Measurements from ENCODE around the gene PDE2A. TPM values are rescaled to one million over a fixed set of nuclear protein-coding genes. Genes with fewer than 3 reads are reported as not detected.

PDE2A gene
- total RNA-seq, 1 experiment from 2014 or later: 1.9 TPM

- DNase-seq: no peak
- Histone ChIP-seq H3K36me3 (replicated peaks; ENCODE audit: control insufficient read depth, insufficient read depth, low read length) (no peaks in the 10 kb centered on the region), H3K4me3 (ENCODE audit: insufficient read depth, low read depth, low read length) (no peak overlapping the region), H3K27me3 (ENCODE audit: control insufficient read depth, insufficient read depth, low read length) (no peaks in the 10 kb centered on the region; the same call in 1 of the 2 replicates)
Measured at GRCh38 chr11:72599325-72600117, 74.7 kb downstream of the PDE2A start.

- Histone ChIP-seq H3K36me3 (replicated peaks; ENCODE audit: control insufficient read depth, insufficient read depth, low read length) (no peaks in the 10 kb centered on the region), H3K27me3 (ENCODE audit: control insufficient read depth, insufficient read depth, low read length) (peaks cover 2% of the 10 kb centered on the region), H3K4me3 (ENCODE audit: insufficient read depth, low read depth, low read length) (no peak overlapping the region)
- DNase-seq: peak; percentile 91
Measured at GRCh38 chr11:72598906-72599305, 75.3 kb downstream of the PDE2A start.

- DNase-seq: no peak
- no peak overlapping the region for H3K4me3 ChIP-seq (ENCODE audit: insufficient read depth, low read depth, low read length)
- peaks cover 2% of the 10 kb centered on the region for H3K27me3 ChIP-seq (ENCODE audit: control insufficient read depth, insufficient read depth, low read length)
- no peaks in the 10 kb centered on the region for H3K36me3 ChIP-seq (replicated peaks; ENCODE audit: control insufficient read depth, insufficient read depth, low read length)
Measured at GRCh38 chr11:72598466-72598865, 75.8 kb downstream of the PDE2A start.

DNA sequence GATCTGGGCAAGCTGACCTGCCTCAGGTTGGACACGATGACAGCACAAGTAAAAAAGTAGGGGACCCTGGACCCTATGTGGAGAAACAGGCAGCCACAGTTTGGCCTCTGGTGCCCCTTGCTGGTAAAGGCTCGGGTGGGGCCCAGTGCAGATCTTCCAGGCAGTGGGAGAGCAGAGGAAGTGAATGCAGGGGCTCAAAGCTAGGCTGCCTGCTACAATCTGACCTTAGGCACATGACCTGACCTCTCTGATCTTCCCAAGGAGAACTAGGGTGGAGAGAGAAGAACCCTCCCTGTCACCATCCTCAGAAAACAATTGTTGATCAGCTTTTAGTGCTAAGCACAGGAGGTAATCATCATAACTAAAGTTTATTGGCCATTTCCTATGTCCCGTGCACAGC, 76.5 kb downstream of the PDE2A start:
- Histone ChIP-seq H3K36me3 (replicated peaks; ENCODE audit: control insufficient read depth, insufficient read depth, low read length) (no peaks in the 10 kb centered on the region), H3K4me3 (ENCODE audit: insufficient read depth, low read depth, low read length) (no peak overlapping the region), H3K27me3 (ENCODE audit: control insufficient read depth, insufficient read depth, low read length) (peaks cover 2% of the 10 kb centered on the region)
- DNase-seq: no peak

DNA sequence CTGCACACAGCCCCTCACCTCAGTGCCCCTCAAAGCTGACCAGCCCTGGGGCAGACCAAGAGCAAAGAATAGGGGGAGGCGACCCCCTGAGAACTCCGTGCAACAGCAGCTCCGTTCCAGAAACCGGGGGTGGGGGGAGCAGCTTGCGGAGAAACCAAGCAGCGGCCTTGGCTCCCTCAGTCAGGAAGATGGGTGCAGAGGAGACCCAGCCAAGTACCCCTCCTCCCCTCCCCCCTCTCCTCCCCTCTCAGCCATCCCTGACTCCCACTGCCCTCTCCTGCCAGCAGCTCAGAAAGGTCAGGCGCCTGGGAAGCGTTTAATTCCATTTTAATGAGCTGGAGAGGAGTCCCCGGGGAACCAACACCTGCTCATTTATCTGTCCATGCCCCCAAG, 78.9 kb downstream of the PDE2A start:
- Histone ChIP-seq H3K27me3 (ENCODE audit: control insufficient read depth, insufficient read depth, low read length) (peaks cover 25% of the 10 kb centered on the region), H3K36me3 (replicated peaks; ENCODE audit: control insufficient read depth, insufficient read depth, low read length) (no peaks in the 10 kb centered on the region), H3K4me3 (ENCODE audit: insufficient read depth, low read depth, low read length) (no peak overlapping the region)
- DNase-seq: peak; percentile 72

DNA sequence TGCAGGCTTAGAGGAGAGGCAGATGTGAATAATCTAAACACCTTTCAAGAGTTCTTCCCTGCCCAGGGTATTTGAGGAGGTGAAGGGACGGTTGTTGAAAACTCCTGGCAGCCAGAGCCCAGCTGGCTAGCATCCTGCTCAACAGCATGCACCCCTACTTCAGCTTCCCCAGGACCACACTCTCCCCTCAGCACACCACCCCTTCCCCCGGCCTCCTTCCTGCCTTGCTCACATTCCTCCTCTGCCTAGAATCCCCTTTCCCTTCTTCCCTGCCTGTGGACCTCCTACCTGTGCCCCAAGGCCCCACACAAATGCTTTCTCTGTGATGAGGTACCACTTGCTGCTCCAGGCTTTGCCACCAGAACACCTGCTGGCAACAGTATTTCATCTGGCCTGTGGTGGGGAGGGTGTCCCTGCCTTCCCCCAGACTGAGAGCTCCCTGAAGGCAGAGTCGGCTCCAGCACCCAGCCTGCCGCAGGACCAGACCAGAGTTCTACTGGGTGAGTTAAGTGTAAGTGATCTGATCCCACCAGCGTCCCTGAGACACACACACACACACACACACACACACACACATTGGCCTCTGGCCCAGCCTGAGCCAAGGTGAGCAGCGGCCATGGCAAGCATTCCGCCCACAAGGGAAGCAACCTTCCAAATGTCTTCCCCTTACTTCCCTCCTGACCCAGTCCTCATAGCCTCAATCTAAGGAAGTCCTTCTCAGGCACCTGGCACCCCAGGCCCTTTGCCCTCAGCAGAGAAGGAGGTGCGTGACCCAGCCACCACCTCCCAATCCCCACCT, 79.5 kb downstream of the PDE2A start:
- Histone ChIP-seq H3K36me3 (replicated peaks; ENCODE audit: control insufficient read depth, insufficient read depth, low read length) (no peaks in the 10 kb centered on the region), H3K4me3 (ENCODE audit: insufficient read depth, low read depth, low read length) (no peak overlapping the region), H3K27me3 (ENCODE audit: control insufficient read depth, insufficient read depth, low read length) (peaks cover 31% of the 10 kb centered on the region)
- peak; percentile 69 for DNase-seq

DNA sequence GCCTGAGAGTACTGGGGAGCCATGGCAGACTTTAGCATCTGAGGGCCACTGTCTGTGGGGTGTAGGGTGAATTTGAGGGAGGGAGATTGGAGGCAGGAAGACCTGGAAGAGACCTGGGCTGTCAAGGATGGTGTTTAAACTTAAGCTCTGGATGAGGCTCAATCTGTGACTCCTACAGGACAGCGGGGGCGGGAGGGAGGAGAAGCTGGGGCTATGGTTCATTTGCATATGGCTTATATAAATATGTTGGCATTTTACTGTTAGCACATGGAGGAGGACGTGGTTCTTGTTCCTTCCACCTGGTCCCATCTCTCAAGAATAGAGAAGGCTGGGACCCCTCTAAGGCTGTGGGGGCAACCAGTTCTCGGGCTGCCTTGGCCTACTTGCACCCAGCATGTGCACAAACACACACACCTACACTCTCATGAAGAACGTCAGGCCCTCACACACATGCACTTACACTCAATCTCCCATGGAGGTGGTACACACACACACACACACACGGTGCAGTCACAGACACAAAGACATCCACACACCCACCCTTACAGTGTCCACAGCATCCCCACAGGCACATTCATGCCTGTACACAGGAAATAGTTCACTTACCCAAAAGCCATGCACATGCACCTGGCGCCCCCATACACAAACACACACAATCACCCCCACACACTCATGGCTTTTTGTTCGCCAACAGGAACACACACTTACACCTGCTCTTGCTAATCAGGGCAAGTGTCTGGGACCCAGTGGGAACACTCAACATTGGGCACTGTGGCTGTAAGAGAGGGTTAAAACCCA, 81.3 kb downstream of the PDE2A start:
- no peak for DNase-seq
- no peak overlapping the region for H3K4me3 ChIP-seq (ENCODE audit: insufficient read depth, low read depth, low read length)
- H3K27me3 ChIP-seq (ENCODE audit: control insufficient read depth, insufficient read depth, low read length): peaks cover 44% of the 10 kb centered on the region
- H3K36me3 ChIP-seq (replicated peaks; ENCODE audit: control insufficient read depth, insufficient read depth, low read length): no peaks in the 10 kb centered on the region

- H3K4me3 ChIP-seq (ENCODE audit: insufficient read depth, low read depth, low read length): no peak overlapping the region
- peaks cover 47% of the 10 kb centered on the region for H3K27me3 ChIP-seq (ENCODE audit: control insufficient read depth, insufficient read depth, low read length)
- no peak for DNase-seq
- no peaks in the 10 kb centered on the region for H3K36me3 ChIP-seq (replicated peaks; ENCODE audit: control insufficient read depth, insufficient read depth, low read length)
Measured at GRCh38 chr11:72591785-72592502, 82.3 kb downstream of the PDE2A start.

GRCh38 chr11:72591023-72591422, 83.2 kb downstream of the PDE2A start:
- H3K27me3 ChIP-seq (ENCODE audit: control insufficient read depth, insufficient read depth, low read length): peaks cover 53% of the 10 kb centered on the region
- no peak overlapping the region for H3K4me3 ChIP-seq (ENCODE audit: insufficient read depth, low read depth, low read length)
- H3K36me3 ChIP-seq (replicated peaks; ENCODE audit: control insufficient read depth, insufficient read depth, low read length): no peaks in the 10 kb centered on the region
- DNase-seq: no peak

DNA sequence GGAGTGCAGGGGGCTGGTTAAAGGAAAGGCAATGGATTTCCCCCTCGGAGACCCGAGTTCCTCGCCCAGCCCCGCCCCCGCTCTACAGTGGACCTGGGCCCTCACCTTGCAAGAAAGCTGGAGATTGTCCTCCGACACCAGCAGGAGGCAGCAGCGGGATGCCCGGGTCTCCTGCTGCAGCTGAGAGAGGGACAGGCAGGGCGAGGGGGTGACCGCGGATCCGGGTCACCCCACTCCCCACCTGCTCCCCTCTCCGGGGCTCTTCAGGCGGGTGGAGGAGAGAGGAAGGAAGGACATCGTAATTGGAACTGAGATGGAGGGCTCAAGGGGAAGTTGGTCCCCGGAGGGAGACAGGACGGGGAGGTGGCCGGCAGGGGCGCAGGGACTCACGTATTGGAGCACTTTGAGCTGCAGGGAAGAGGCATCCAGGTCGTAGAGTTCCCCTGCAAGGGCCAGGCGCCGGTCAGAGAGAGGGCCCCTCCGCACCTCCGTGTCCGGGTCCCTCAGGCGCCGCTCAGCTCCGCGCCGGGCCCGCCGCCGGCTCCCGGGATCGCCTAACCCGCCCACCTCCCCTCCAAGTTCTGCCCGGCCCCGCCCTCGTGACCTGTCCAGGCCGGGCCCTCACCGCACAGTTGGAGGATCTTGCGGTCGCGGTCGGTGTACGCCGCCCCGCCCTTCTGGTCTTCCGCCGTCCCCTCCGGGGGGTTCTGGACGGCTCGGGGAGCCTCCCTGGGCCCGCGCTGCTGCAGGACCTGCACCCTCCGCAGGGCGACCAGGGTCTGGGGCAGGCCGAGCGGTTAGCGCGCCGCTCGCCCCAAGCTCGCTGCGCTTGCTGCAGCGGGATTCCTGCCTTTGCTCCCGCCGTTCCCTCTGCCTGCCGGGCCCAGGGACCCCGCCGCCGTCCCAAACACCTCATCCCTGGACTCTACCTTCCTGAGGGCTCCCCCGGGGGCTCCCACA, 84.1 kb downstream of the PDE2A start:
- DNase-seq: peak; percentile 93
- H3K36me3 ChIP-seq (replicated peaks; ENCODE audit: control insufficient read depth, insufficient read depth, low read length): no peaks in the 10 kb centered on the region
- H3K27me3 ChIP-seq (ENCODE audit: control insufficient read depth, insufficient read depth, low read length): peaks cover 62% of the 10 kb centered on the region
- H3K4me3 ChIP-seq (ENCODE audit: insufficient read depth, low read depth, low read length): peak overlapping the region; percentile 61

GRCh38 chr11:72588421-72589410, 85.5 kb downstream of the PDE2A start:
- H3K4me3 ChIP-seq (ENCODE audit: insufficient read depth, low read depth, low read length): no peak overlapping the region
- no peaks in the 10 kb centered on the region for H3K36me3 ChIP-seq (replicated peaks; ENCODE audit: control insufficient read depth, insufficient read depth, low read length)
- H3K27me3 ChIP-seq (ENCODE audit: control insufficient read depth, insufficient read depth, low read length): peaks cover 74% of the 10 kb centered on the region
- DNase-seq: no peak

GRCh38 chr11:72587696-72588095, 86.5 kb downstream of the PDE2A start:
- no peak for DNase-seq
- Histone ChIP-seq H3K27me3 (ENCODE audit: control insufficient read depth, insufficient read depth, low read length) (peaks cover 83% of the 10 kb centered on the region), H3K4me3 (ENCODE audit: insufficient read depth, low read depth, low read length) (no peak overlapping the region), H3K36me3 (replicated peaks; ENCODE audit: control insufficient read depth, insufficient read depth, low read length) (no peaks in the 10 kb centered on the region)

Measured in H7 (cell line).